ENCODE results near the gene MED15.
"Not testable (repeated sequence)": the region's sequence is repeated elsewhere in the genome, so short reads cannot be mapped to it uniquely, and the experiment has no call there.

Gene MED15

DNA sequence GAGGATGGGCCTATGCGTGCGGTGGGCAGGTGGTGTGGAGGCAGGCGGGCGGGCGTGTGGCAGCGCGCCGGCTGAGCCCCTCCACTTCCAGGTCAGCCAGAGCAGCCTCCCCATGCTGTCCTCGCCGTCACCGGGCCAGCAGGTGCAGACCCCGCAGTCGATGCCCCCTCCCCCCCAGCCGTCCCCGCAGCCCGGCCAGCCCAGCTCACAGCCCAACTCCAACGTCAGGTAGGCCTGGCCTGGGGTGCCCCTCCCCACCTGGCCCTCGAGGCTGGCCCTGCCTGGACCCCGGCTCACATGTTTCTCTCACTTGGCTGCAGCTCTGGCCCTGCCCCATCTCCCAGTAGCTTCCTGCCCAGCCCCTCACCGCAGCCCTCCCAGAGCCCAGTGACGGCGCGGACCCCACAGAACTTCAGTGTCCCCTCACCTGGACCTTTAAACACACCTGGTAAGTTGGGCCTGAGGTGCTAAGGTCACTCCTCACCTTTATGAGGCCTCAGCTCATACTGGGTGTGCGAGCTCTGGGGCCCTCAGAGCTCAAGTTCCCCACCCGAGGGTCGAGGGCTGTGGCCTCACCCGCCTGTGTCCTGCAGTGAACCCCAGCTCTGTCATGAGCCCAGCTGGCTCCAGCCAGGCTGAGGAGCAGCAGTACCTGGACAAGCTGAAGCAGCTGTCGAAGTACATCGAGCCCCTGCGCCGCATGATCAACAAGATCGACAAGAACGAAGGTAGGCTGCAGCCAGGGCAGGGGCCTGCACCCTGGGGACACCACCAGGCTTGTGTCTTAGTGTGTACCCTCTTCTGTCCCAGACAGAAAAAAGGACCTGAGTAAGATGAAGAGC is 75.3 kb downstream of the MED15 start:
- DNase-seq (ENCODE audit: low read depth in 2 of 2), result no peak

DNA sequence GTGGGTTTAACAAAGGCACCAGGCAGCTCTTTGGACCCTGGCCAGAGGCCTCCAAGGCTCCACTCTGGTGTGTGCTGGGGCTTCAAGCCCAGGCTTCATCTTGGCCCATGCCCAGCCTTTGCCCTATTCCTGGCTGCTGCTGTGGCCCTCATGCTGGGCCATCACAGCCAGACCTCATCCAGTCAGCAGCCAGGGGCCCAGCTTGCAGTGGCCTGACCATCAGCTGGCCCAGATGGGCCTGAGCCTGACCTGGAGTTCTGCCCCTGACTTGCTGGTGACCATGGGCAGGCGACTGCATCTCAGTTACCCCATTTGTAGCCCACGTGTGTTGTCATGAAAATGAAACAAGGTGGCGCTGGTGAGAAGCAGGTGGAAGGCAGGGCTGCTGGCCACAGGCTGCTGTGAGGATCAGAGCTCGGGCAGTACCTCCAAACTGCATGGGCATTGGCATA is 76.1 kb downstream of the MED15 start:
- DNase-seq (ENCODE audit: low read depth in 2 of 2), result no peak

DNA sequence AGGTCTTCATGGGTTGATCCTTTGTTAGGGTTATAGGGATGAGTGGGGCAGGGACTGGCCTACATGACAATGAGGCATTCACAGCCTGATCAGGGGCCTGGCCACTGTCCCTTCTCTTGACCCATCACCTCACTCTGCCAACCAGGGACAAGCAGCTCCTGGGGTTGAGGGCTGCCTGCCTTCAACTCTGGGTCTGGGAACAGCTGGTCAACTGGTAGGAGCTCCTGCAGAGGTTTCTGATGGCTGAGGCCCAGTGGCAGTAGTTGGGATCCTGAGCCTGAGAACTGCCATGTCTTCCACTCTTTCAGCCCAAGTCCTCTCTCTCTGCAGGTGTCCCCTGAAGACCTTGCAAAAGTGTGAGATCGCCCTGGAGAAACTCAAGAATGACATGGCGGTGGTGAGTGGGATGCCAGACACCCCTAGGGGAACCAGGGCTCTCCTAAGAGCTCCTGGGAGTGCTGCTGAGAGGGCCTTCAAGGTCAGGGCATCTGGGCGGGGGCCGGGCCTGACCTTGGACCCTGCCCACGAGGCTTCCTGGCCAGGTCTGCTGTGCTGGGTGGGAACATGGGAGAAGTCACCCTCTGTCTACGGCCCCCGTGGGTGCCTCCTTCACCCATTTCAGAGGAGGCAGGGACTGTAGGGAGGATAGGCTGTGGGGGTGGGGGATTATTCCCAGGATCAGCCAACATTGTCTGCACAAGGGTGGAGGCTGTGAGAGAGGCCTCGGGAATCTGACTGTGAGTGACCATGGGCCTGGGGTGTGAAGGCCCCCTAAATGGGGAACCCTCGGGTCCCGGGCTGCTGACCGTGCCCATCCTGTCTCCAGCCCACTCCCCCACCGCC is 76.8 kb downstream of the MED15 start:
- no peak for DNase-seq (ENCODE audit: low read depth in 2 of 2)

DNA sequence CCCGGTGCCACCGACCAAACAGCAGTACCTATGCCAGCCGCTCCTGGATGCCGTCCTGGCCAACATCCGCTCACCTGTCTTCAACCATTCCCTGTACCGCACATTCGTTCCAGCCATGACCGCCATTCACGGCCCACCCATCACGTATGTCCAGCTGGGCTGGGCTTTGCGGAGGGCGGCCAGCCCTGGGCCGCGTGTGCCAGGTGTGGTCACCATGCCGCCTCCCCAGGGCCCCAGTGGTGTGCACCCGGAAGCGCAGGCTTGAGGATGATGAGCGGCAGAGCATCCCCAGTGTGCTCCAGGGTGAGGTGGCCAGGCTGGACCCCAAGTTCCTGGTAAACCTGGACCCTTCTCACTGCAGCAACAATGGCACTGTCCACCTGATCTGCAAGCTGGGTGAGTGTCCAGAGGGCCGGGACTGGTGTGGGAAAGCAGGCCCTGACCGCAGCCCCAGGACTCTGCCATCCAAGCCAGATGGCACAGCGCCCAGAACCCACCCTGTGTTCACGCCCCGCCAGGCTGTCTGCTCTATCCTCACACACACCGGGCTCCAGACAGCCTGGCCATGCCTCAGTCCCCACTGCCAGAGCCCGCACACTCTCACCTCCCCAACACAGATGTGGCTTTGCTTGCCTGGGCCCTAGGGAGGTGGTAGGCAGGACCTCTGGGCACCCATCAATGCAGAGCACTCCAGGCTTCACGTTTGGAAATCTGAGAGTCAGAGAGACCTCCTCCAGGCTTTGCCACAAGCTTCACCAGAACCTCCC is 77.6 kb downstream of the MED15 start:
- no peak for DNase-seq (ENCODE audit: low read depth in 2 of 2)

DNA sequence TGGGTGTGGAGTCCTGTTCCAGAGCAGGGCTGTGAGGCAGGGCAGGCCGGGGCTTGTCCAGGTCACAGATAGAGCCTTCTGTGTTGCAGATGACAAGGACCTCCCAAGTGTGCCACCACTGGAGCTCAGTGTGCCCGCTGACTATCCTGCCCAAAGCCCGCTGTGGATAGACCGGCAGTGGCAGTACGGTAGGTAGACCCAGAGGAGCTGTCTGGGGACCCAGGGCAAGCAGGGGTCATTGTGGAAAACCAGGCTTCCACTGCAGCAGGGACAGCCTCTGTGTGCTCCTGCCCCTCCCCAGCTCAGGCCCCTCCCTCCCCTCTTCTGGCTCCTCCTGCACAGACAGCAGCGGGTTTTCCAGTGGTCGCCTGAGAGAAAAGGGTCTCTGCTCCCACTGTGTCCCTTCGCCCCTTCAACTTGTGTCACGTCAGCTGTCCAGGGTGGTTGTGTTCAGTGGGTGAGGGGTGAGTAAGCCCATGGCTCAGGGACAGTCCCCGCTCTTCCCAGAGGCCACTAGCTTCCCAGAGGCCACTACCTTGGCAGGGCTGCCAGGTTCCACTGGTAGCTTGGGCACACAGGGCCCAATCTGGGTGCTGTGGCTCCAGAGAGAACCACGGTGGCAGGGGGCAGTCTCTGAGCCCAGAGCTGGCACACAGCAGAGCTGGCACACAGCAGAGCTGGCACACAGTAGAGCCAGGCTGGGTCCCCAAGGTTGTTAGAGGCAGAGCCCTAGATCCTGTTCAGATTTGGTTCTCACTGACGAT is 78.4 kb downstream of the MED15 start:
- DNase-seq (ENCODE audit: low read depth in 2 of 2), result no peak

DNA sequence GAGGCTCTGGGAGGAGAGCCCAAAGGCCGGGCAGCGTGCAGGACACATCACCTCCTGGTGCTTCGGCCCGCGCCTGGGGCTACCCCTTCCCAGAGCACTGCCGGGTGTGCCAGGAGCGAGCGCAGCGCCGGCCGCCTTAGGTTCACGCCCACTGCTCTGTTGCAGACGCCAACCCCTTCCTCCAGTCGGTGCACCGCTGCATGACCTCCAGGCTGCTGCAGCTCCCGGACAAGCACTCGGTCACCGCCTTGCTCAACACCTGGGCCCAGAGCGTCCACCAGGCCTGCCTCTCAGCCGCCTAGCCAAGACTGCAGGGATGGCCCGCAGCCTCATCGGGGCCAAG is 79.0 kb downstream of the MED15 start:
- no peak for DNase-seq (ENCODE audit: low read depth in 2 of 2)

DNA sequence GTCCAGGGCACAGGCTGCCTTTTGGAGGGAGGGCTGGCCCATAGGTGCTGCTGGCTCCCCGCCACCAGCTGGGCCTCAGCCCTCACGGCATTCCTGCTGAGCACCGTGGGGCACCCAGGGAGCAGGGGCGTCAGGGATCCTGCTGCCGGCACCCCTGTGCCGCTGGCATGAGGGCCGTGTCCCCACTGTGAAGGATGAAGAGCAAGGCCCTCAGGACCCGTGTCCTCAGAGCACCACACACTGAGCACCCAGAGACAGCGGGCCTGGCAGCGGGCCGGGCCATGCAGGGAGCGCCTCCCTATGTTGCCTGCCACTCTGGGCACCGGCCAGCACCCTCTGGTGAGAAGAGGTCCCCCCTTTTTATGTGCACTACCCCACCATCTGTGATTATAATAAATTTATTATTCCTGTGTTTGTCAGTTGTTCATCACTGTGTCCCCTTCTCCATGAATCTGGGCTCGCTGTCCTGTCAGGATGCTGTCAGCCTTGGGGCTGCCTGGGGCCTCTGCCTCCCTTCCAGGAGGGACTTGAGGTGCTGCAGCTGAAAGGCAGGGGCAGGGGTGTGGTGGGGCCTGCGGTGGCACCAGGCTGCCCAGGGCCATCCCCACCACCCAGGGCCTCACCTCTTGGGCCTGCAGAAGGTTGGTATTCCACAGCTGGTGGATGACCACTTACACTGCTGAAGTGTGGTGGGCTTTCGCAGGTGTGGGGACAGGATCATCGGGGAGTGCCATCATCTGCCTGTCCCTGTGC is 80.0 kb downstream of the MED15 start:
- no peak for DNase-seq (ENCODE audit: low read depth in 2 of 2)

DNA sequence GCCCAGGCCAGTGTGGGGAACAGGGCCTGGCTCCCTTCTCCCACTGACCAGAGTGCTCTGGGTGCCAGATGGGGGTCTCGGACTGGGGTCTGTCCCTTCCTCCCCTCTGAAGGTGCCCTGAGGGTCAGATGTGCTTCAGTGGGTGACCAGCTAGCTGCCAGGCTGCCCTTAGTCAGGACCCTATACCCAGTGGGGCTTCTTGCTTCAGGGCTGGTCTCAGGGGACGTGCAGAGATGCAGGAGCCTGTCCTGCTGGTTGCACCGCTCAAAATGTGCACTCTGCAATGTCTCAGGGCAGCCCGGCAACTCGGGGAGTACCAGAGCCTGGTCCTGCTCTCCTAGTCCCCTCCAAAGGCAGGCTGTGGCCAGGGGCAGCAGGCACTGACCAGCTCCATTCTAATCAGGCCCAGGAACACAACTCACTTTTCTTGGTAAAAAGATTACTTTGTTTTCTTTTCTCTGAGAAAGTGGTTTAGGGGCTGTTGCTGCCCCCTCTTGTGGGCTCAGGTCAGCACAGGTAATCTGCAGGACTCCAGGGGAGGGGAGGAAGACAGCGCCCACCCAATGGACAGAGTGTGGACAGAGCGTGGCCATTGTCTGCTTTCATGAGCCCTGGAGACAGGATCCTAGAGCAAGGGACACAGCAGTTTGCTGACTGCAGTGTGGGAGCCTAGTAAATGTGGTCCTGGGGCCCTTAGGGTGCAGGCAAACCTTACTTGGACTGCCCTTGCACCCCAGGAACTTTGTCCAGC is 80.9 kb downstream of the MED15 start:
- no peak for DNase-seq (ENCODE audit: low read depth in 2 of 2)

DNA sequence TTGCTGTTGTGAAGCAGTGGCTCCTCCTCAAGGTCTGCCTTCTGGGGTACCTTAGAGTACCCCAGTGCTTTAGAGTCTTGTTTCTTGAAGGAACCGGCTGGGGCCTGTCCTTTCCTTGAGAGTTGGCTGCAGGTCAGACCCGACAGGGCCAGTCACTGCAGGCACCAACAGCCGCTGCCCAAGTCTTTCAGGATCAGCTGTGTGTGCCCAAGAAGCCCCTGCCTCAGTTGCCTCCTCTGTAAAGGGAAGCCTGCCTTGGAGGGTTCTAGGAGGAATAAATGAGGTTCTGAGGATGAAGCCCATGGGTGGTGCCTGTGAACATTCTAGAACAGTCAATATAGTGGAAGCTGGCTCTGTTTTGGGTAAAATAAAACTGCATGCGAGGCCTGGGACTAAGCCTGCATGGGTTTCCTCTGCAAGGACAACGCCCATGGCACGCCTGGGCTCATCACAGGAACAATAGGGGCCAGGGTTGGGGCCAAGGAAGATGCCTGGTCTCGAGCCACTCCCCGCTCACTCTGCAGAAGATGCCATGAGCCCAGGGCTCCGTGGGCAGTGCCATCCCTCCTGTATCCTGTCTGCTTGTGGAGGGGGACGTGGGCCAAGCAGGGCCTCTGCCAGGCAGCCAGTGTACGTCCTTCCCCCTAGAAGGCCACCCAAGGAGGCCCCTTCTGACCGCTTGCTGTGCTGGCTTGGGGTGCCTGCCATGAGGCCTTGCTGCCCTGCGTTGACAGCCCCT is 81.6 kb downstream of the MED15 start:
- no peak for DNase-seq (ENCODE audit: low read depth in 2 of 2)

DNA sequence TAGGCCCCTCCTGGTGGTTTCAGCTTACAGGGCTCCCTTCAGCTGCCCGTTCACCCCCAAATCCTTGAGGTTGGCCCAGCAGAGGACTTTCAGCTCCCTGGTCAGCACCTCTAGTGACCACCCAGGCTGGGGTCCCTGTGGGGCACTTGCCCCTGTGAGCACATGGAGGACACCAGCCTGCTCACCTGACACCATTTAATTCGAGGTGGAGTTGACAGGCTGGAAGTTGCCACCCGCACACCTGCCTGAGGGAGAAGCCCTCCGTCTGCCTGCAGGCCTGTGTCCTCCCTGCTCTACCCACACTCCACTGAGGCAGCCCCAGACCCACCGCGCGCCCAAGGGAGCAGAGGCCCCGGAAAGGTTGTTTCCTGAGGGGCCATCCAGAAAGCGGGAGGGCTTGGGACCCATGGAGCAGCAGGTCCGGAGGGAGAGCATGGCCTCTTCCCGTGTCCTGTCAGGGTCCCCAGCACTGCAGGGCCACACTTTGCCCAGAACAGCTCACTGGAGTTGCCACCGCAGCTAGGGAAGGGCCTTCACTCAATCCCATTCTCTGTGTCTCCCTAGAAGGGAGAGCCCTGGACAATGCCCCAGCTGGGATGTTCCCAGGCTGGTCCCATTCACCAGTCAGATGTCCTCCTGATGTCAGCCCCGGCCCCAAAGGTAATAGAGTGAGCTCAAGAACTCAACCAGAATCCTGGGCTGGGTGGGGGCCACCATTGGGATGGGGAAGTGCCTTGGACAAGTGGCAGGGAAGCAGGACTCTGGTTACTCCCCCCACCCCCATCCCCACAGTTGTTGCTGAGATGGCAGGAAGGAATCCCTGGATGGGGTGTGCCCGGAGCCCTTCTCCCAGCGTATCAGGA is 82.4 kb downstream of the MED15 start:
- no peak for DNase-seq (ENCODE audit: low read depth in 2 of 2)

DNA sequence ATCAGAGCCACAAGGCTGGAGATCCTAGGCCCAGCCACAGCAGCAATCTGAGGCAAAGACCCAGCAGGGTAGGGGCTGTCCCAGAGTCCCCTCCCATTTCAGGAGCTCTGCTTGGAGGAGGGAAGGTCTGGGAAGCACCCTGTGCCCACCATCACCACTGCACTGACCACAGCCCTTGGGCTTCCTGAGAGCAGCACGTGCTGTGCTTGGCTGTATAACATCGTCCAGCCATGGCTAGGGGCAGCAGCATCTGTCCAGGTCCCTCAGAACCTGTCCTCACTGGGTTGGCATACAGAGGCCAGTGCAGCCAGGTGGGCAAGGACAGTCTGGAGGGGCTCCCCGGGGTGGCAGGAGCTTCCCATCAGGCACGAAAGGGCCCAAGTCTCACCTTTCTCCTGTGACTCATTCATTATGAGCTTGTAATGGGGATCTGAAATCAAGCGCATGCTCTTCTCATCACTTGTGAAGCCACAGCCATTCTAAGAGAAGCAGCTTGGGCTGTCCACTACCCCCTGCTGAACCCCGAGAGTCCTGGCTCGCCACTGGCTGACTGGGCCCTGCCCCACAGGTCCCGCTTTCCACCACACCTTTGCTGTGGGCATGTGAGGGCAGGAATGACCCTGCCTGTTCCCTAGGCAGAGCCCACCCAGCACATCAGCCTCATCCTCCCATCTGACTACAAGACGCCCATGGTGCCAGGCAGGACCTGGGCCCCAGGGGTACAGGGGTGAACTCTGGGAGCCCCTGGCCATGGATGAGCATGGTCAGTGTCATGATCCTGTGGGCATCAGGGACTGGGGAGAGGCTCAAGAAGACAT is 83.3 kb downstream of the MED15 start:
- no peak for DNase-seq (ENCODE audit: low read depth in 2 of 2)

DNA sequence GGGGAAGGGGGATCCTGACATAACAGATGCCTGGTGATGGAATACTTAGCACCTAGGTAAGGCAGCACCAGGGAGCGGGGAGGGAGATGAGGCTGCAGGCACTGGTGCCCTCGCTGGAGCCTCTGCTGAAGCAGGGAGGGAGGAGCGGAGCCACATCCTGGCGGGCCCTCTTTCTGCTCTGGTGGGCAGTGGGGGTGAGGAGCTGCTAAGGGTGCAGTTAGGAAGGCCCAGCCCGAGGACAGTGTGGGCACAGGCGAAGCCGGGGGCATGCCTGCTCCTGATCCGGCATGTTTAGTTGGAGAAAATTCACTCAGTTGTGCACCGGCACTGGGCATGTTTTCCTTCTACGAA is 83.9 kb downstream of the MED15 start:
- DNase-seq (ENCODE audit: low read depth in 2 of 2), result no peak

DNA sequence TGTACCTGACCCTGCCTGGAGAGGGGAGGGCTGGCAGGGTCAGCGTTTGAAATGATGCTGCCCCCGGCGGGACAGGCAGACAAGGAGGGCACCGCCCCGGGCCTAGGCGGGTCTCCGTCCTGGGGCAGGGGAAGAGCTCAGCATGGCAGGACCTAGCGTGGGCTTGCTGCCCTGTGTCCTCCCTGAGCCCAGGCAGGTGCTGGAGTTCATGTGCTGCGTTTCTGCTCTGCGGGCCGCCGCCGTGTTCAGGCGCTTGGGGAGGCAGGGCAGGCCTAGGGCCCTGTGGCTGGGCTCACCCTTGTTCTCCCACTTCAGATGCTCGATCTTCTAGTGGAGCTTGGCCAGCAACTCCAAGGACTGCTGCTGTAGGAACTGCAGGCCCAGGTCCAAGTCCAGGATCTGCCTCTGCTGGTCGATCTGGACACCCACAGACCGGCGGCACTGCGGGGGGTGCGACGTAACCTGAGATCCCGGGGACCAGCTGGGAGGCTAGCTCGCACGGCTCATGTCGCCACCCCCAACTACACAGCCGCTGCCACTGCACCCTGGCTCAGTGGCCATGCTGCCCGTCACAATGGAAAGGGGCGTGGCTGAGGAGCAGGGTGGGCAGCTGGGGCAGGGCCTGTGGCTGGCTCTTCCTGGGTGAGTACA is 84.4 kb downstream of the MED15 start:
- DNase-seq (ENCODE audit: low read depth in 2 of 2), result no peak

DNA sequence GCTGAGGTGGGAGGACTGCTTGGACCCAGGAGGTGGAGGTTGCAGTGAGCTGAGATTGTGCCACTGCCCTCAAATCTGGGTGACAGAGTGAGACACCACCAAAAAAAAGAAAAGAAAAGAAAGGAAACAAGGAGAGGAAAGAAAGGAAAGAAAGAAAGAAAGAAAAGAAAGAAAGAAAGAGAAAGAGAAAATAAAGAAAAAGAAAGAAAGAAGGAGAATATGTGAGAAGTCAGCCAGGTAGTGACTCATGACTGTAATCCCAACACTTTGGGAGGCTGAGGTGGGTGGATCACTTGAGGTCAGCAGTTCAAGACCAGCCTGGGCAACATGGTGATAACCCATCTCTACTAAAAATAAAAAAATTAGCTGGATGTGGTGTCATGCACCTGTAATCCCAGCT is 86.6 kb downstream of the MED15 start:
- DNase-seq (ENCODE audit: low read depth in 2 of 2), result not testable (repeated sequence)

DNA sequence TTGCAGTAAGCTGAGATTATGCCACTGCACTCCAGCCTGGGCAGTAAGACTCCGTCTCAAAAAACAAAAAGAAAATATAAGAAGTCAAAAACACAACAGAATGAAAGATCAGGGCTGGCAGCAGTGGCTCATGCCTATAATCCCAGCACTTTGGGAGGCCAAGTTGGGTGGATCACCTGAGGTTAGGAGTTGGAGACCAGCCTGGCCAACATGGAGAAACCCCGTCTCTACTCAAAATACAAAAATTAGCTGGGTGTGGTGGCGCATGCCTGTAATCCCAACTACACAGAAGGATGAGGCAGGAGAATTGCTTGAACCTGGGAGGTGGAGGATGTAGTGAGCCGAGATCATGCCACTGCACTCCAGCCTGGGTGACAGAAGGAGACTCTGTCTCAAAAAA is 87.1 kb downstream of the MED15 start:
- not testable (repeated sequence) for DNase-seq (ENCODE audit: low read depth in 2 of 2)

DNA sequence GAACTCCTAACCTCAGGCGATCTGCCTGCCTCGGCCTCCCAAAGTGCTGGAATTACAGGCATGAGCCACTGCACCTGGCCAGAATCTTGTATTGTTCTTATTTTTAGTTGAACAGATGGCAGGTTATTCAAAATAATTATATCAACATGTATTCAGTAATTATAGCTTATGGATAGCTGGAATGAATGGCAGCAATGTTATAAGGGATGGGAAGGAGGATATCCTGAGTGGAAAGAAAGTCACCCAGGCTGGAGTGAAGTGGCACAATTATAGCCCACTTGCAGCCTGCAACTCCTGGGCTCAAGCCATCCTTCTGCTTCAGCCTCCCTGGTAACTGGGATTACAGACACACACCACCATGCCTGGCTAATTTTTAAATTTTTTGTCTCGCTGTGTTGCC is 88.1 kb downstream of the MED15 start:
- DNase-seq (ENCODE audit: low read depth in 2 of 2), result no peak

DNA sequence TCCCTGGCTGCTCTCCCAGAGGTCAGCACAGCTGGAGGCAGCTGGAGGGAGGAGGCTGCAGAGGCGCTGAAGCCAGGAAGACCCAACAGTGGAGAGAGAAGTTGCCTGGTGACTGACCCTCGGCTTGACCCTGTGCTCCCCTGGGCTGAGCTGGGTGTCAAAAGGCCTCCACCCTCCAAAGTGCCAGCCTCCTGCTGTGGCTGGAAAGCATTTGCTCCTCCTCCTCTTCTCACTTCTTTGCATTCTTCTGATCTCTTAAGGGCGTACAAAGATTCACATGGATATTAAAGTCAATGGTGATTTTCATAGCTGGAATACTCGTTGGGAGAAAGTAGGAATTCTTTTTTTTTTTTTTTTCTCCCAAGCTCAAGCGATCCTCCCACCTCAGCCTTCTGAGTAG is 91.7 kb downstream of the MED15 start:
- DNase-seq (ENCODE audit: low read depth in 2 of 2), result no peak

All from activated CD8-positive, alpha-beta memory T cell treated with anti-CD3 and anti-CD28 coated beads for 4 hours (primary cell).